ENCODE data around the gene PCBP1. TPM values are rescaled to one million over a fixed set of nuclear protein-coding genes. Genes with fewer than 3 reads are reported as not detected.
"Not testable (repeated sequence)": the region's sequence is repeated elsewhere in the genome, so short reads cannot be mapped to it uniquely, and the experiment has no call there.

Gene PCBP1
- total RNA-seq, 1 donor = 156 TPM

DNA sequence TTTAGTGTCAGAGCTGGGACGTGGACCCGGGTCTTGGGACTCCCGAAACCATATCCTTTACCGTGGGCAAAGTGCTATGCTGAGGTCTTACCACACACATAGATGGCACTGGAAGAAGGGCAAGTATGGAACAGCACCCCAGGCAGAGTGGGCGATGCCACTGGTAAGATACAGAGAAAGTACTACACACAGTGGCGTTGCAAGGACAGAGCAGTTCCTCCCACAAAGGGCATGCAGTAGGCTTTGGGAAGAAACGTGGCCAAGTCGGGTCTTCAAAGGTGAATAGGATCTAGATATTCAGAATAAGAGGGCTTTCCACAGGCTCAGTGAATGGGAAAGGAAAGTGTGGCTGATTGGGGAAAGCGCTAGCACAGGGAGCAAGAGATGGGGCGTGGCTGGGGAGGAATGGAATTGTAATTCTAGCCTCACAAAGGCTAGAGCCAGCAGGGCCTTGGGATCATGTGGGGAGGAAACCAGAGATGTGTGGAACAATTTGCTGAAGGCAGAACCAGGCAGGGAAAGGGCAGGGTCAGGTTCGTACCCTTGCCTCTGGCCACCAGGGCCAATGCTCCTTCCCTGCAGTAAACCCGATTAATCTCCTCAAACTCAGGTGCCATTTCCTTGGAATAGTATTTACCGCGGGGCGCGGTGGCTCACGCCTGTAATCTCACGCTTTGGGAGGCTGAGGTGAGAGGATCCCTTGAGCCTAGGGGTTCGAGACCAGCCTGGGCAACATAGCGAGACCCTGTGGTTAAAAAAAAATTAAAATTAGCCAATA is 36.0 kb downstream of the PCBP1 start:
- no peak for DNase-seq (ENCODE audit: low read depth in 2 of 3, low spot score in 2 of 3)

DNA sequence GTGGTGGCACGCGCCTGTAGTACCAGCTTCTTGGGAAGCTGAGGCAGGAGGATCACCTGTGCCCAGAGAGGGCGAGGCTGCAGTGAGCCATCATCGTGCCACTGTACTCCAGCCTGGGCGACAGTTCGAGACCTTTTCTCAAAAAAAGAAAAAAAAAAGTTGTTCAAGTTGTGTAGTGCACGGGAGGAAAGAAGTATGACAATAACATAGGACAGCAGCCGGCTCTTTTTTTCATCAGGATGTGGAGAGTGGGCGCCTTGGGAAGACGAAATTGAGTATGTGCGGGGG is 36.5 kb downstream of the PCBP1 start:
- no peak for DNase-seq (ENCODE audit: low read depth in 2 of 3, low spot score in 2 of 3)

DNA sequence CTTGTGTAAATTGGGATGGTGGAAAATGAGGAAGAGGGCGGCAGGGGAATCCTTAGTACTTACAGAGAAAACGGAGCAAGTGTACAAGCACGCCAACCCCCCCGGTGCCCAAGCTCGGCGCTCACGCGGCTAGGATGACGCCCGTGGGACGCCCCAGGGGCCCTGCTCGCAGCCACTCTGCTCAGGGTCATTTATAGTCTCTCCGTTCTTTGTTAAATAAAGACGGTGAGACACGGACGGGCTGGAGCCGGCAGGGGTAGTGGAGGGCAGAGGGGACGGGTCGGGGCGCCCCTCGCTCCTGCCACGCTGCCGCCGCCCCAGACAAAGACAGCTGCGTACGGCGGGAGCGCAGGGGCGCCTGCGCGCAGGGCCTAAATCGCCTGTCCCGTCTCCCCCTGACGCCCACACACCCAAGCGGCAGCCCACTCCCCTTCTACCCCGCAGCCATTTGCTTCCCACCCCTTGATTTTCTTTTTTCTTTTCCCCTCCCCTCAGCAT is 37.8 kb downstream of the PCBP1 start:
- DNase-seq (ENCODE audit: low read depth in 2 of 3, low spot score in 2 of 3) = peak; percentile 64 to 68 (median 68)

DNA sequence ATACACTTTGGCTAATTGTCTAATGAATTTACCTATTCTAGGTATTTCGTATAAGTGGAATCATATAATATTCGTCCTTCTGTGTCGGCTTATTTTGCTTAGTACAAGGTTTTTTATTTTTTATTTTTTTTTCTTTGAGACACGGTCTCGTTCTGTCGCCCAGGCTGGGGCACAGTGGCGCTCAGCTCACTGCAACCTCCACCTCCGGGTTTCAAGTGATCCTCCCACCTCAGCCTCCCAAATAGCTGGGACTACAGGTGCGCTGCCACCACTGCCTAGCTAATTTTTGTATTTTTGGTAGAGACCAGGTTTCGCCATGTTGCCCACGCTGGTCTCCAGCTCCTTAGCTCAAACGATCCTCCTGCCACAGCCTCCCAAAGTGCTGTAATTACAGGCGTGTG is 38.2 kb downstream of the PCBP1 start:
- no peak for DNase-seq (ENCODE audit: low read depth in 2 of 3, low spot score in 2 of 3)

DNA sequence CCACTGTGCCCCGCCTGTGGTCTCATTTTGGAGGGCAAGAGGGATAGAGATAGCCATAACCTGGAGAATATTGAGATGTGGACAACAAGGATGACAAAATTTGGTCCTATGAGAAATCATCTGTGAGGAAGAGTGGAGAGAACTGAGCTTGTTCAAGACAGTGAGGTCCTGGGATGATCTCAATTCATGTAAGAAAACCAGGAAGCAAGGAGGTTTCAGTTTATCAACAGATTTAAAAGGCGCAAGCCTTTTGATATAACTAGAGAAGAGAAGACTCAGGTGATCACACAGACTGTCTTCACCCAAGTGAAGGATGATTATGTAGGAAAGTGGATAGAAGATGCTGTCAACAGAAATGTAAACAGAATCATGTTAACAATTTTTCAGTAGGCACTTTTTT is 39.1 kb downstream of the PCBP1 start:
- DNase-seq (ENCODE audit: low read depth in 2 of 3, low spot score in 2 of 3) = no peak

DNA sequence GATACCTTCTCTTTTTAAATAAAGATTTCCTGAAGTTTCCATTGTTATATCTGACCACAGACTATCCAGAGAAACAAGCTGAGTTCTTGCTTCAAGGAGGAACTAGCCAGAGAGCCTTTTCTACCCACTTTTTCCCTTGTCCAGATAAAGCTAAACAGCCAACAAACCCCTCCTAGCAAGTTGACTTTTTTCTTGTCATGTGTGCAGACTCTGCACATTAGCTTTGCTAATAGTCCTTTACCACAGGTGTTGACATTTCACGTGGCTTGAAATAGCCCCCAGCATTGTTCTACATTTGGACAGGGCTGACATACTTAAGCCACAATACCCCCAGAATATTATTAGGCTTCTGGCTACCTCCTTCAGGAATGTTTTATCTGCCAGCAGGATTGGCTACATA is 40.7 kb downstream of the PCBP1 start:
- no peak for DNase-seq (ENCODE audit: low read depth in 2 of 3, low spot score in 2 of 3)

DNA sequence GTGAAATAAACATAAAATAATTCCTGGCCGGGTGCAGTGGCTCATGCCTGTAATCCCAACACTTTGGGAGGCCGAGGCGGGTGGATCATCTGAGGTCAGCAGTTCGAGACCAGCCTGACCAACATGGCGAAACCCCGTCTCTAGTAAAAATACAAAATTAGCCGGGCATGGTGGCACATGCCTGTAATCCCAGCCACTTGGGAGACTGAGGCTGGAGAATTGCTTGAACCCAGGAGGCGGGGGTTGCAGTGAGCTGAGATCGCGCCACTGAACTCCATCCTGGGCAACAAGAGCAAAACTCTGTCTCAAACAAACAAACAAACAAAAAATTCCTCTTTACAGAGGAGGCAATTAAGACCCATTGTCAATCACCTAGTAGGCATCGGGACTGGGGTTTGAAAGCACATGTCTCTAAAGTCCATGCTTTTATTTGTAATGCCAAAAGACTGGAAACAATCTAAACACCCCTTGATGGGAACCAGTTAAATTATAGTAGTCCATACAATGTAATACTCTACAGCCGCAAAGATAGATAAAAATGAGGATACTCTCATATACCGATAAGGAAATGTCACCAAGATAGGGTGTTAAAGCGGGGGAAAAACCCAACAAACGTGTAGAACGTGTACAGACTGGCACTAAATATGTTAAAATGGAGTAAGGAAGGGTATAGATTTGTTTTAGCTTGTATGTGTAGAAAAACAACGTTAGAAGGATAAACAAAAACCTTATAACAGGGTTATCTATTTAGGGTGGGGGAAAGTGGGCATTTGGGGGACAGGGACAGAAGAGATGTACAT is 44.3 kb downstream of the PCBP1 start:
- not testable (repeated sequence) for DNase-seq (ENCODE audit: low read depth in 2 of 3, low spot score in 2 of 3)

DNA sequence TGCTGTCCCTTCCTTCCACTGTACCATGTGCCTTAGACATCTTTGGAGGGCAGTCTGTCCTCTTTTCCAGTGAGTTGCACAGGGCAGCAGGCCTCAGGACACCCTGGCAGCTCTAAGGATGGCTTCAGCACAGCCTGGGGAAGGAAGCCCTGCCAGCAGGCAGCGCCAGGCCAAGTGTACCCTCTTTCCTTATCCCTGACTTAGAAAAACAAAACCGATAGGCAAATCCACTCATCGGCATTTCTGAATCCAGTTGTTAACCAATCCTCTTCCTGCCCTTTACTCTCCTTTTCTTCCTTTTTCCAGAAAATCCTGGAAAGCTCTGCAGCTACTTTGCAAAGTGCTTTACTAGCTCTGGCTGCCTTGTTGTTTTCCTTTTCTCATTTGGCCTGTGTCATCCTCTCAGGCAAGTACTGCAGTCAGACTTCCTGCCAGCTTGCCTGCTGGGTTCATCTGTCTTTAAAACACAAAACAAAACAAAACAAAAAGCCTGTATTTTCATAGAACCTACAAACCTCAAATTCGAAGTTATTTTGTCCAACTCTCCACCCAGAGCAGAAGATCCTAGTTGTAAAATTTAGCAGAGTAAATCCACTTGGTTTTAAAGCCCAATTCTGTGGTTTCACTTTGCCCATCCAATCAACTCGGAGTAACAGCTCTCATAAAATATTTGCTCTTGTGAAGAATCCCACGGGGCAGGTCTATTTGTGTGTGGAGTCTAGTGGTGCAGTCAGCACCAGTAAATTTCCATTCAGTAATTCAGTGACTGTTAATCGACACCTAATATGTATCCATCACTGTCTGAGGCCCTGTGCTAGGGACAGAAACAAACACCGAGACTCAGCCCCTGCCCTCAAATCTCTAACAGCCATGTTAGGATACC is 45.2 kb downstream of the PCBP1 start:
- DNase-seq (ENCODE audit: low read depth in 2 of 3, low spot score in 2 of 3) = peak in 1 of 3 donors; percentile 70

DNA sequence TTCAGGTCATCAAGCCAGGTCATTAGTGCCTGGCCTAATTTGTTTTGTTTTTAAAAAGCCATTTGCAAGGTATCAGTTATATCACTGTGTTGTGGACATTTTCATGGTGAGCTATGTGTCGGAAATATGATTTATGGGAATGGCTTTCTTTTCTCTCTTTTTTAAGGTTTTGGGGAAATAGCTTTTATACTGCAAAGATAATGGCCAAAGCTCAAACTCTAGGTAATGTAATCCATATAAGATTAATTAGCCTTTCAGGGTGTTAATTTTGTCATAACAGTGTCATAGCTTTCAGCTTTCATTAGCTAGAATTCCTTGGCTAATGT is 45.8 kb downstream of the PCBP1 start:
- DNase-seq (ENCODE audit: low read depth in 2 of 3, low spot score in 2 of 3) = no peak

DNA sequence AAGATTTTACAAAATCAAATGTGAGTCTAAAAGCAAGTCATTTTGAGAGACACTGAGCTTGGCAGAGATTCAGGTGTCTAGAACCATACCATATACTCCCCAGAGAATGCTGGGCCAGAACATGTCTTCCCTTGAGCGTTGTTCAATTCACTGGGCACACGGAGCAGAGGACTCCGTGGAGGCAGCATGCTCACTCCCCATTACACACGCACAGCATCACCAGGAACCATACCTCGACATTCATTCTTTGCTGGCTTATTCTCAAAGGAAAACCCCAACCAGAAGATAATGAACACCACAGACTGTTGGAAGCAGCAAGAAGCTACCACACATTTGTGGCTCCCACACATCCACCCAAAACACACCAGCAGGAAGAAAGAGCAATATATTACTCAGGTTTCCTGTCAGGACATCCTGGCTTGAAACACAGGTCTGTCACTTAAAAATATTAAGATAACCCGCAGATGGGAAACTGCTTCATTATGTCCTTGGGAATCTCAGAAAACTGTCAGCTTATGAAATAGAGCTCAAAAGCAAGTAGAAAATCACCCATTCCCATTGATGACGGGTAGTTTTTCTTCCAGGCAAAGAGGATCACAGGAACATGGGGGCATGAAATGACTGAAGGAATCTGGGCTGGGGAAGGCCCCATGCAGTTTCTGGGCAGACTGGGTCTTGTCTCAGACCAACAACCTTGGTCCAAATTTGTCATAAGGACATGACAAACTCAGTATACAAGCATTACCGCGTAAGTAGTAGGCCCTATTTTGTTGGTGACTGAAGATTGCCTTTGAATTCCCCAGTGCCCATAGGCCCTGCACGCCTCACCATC is 46.4 kb downstream of the PCBP1 start:
- DNase-seq (ENCODE audit: low read depth in 2 of 3, low spot score in 2 of 3) = peak in 1 of 3 donors; percentile 38

DNA sequence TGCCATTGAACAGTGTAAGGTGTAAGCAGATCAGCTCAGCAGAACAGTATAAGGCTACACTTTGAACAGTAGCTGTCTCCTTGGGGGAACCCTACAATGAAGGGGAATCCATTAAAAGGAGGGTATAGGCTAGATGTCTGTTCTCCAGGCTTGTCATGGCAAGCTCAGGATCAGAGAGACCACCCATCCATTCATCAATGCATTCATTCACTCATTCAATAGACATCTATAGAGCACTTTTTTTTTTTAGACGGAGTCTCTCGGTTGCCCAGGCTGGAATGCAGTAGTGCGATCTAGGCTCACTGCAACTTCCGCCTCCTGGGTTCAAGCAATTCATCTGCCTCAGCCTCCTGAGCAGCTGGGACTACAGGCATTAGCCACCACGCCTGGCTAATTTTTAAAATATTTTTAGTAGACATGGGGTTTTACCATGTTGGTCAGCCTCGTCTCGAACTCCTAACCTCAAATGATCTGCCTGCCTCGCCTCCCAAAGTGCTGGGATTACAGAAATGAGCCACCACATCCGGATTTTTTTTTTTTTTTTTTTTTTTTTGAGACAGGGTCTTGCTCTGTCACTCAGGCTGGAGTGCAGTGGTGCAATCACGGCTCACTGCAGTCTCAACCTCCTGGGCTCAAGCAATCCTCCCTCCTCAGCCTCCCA is 47.2 kb downstream of the PCBP1 start:
- not testable (repeated sequence) for DNase-seq (ENCODE audit: low read depth in 2 of 3, low spot score in 2 of 3)

Small RNA genes lying within 50 kb of the gene (small RNA-seq; reads per million reads assigned to genes)
- gene RN7SL470P = not detected

Other genes with a start within 250 kb of the PCBP1 start
- gene SNRNP27, start 193.5 kb upstream of the PCBP1 start, total RNA-seq = 6.2 TPM
- 19.4 TPM for gene MXD1, start 172.4 kb upstream of the PCBP1 start, total RNA-seq
- gene ASPRV1, start 125.8 kb upstream of the PCBP1 start, total RNA-seq = 1.1 TPM
- gene C2orf42, start 103.5 kb downstream of the PCBP1 start, total RNA-seq = 22.6 TPM
- gene TIA1, start 161.2 kb downstream of the PCBP1 start, total RNA-seq = 60.9 TPM
- 5.4 TPM for gene PCYOX1, start 170.7 kb downstream of the PCBP1 start, total RNA-seq
- gene SNRPG, start 206.3 kb downstream of the PCBP1 start, total RNA-seq = 22.1 TPM
- 29.6 TPM for gene FAM136A, start 214.6 kb downstream of the PCBP1 start, total RNA-seq